ENCODE measurements around the gene NFKBIZ. TPM values are rescaled to one million over a fixed set of nuclear protein-coding genes. Genes with fewer than 3 reads are reported as not detected.

NFKBIZ gene
- total RNA-seq, 4 donors from 2014 or later, result 49.8 to 103 (median 95.4) TPM

GRCh38 chr3:101816215-101817149 lies 32.8 kb upstream of the NFKBIZ start:
- TF ChIP-seq EP300 (IDR thresholded peaks at IDR 0.05), result no peak
- TF ChIP-seq CTCF (IDR thresholded peaks at IDR 0.05), result no peak
- no peak for TF ChIP-seq POLR2AphosphoS5 (IDR thresholded peaks at IDR 0.05)
- TF ChIP-seq POLR2A (IDR thresholded peaks at IDR 0.05; ENCODE audit: low read depth), result no peak
- Histone ChIP-seq H3K9me3 (no peaks in the 10 kb centered on the region), H3K27ac (replicated peaks in 1 of 4) (peak overlapping the region in 3 of 4 donors; percentile 21 to 43 (median 30)), H3K36me3 (peaks cover under 1 to 28% (median 23%) of the 10 kb centered on the region in 4 donors), H3K4me3 (no peak overlapping the region), H3K4me1 (peaks cover 9 to 34% (median 27%) of the 10 kb centered on the region in 4 donors), H3K27me3 (no peaks in the 10 kb centered on the region)
- 73% methylated on average over 4 of the region's 4 CpGs for WGBS
- intact Hi-C loops (cut with DNase I), result loop anchor here (10.0 kb wide), 1 partner anchor 158 kb away; no protein-coding TSS in a partner anchor
- no peak for DNase-seq (ENCODE audit: extremely low spot score)

GRCh38 chr3:101817992-101818391 lies 31.3 kb upstream of the NFKBIZ start:
- Histone ChIP-seq H3K9me3 (no peaks in the 10 kb centered on the region), H3K4me1 (peaks cover 9 to 34% (median 26%) of the 10 kb centered on the region in 4 donors), H3K4me3 (no peak overlapping the region), H3K36me3 (peaks cover 10 to 36% (median 32%) of the 10 kb centered on the region in 4 donors), H3K27me3 (no peaks in the 10 kb centered on the region), H3K27ac (replicated peaks in 1 of 4) (peak overlapping the region in 2 of 4 donors; percentile 20 to 30)
- intact Hi-C loops (cut with DNase I), result loop anchor here (10.0 kb wide), 1 partner anchor 157 kb away; no protein-coding TSS in a partner anchor
- 90% methylated on average over 5 of the region's 5 CpGs for WGBS
- TF ChIP-seq POLR2AphosphoS5 (IDR thresholded peaks at IDR 0.05) (no peak), CTCF (IDR thresholded peaks at IDR 0.05) (no peak), EP300 (IDR thresholded peaks at IDR 0.05) (no peak), POLR2A (IDR thresholded peaks at IDR 0.05; ENCODE audit: low read depth) (no peak)
- DNase-seq (ENCODE audit: extremely low spot score), result no peak

GRCh38 chr3:101819649-101820206 lies 29.6 kb upstream of the NFKBIZ start:
- Histone ChIP-seq H3K4me3 (no peak overlapping the region), H3K4me1 (peaks cover under 1 to 17% (median 14%) of the 10 kb centered on the region in 4 donors), H3K27ac (replicated peaks in 1 of 4) (no peak overlapping the region), H3K9me3 (no peaks in the 10 kb centered on the region), H3K36me3 (peaks cover 10 to 36% (median 32%) of the 10 kb centered on the region in 4 donors), H3K27me3 (no peaks in the 10 kb centered on the region)
- intact Hi-C loops (cut with DNase I), result loop anchor here (10.0 kb wide), 1 partner anchor 155 kb away; no protein-coding TSS in a partner anchor
- DNase-seq (ENCODE audit: extremely low spot score), result no peak
- WGBS, result 85% methylated on average over 2 of the region's 2 CpGs
- no peak for TF ChIP-seq POLR2A (IDR thresholded peaks at IDR 0.05; ENCODE audit: low read depth)
- no peak for TF ChIP-seq CTCF (IDR thresholded peaks at IDR 0.05)
- TF ChIP-seq POLR2AphosphoS5 (IDR thresholded peaks at IDR 0.05), result no peak
- TF ChIP-seq EP300 (IDR thresholded peaks at IDR 0.05), result no peak

GRCh38 chr3:101821503-101821902 lies 27.8 kb upstream of the NFKBIZ start:
- Histone ChIP-seq H3K4me3 (no peak overlapping the region), H3K36me3 (peaks cover 10 to 36% (median 32%) of the 10 kb centered on the region in 4 donors), H3K27me3 (no peaks in the 10 kb centered on the region), H3K27ac (replicated peaks in 1 of 4) (no peak overlapping the region), H3K4me1 (peaks cover 6 to 11% (median 8%) of the 10 kb centered on the region in 4 donors), H3K9me3 (no peaks in the 10 kb centered on the region)
- DNase-seq (ENCODE audit: extremely low spot score), result no peak
- WGBS, result 98% methylated on average over 19 of the region's 19 CpGs
- intact Hi-C loops (cut with DNase I), result no loop called here
- TF ChIP-seq POLR2AphosphoS5 (IDR thresholded peaks at IDR 0.05) (no peak), CTCF (IDR thresholded peaks at IDR 0.05) (no peak), POLR2A (IDR thresholded peaks at IDR 0.05; ENCODE audit: low read depth) (no peak), EP300 (IDR thresholded peaks at IDR 0.05) (no peak)
